GM12872 (cell line): ENCODE data around the gene SLC7A4.

Experiments
- CTCF ChIP-seq: IDR thresholded peaks from 3 replicates; pipeline ENCODE4 v1.5.1; 2011; ENCODE audit warnings: low read depth, mild to moderate bottlenecking, low read length, moderate library complexity; ENCODE audit not compliant: insufficient read depth

The SLC7A4 gene

GRCh38 chr22:21045585-21046294 lies 13.4 kb upstream of the SLC7A4 start, which contains the start of gene LRRC74B:
Gene LRRC74B (plus strand): TSS chr22:21045946. CDS start chr22:21045987, 41 bp downstream.
- TF ChIP-seq CTCF = no peak

GRCh38 chr22:21044931-21045584 lies 12.7 kb upstream of the SLC7A4 start:
- TF ChIP-seq CTCF = no peak

GRCh38 chr22:21043860-21044535 lies 11.6 kb upstream of the SLC7A4 start:
- no peak for TF ChIP-seq CTCF

- no peak for TF ChIP-seq CTCF
These were observed 10.9 kb upstream of the SLC7A4 start for GRCh38 chr22:21042978-21043859.

- no peak for TF ChIP-seq CTCF
These were observed 9.6 kb upstream of the SLC7A4 start for GRCh38 chr22:21041937-21042336.

- TF ChIP-seq CTCF = no peak
These were observed 6.0 kb upstream of the SLC7A4 start for GRCh38 chr22:21038405-21038804.
